Fibroblast of lung (primary cell): ENCODE data around the gene DLG3. TPM values are rescaled to one million over a fixed set of nuclear protein-coding genes. Genes with fewer than 3 reads are reported as not detected.

Source experiments
- DNase-seq, 2 donors: peaks; one replicate each; pipeline versions ENCODE4 v3.0.0 to v3.0.0-alpha.2; 2010; ENCODE audit warnings: low read depth in 2 of 2
- H2AFZ ChIP-seq: 2 replicates; pipeline ENCODE4 v1.5.1; 2012; ENCODE audit warnings: low read length, control low read depth, inconsistent platforms
- H3K27ac ChIP-seq: 2 replicates; pipeline ENCODE4 v1.5.1; 2011; ENCODE audit warnings: low read length, control low read depth; ENCODE audit not compliant: insufficient read depth
- H3K27me3 ChIP-seq: 2 replicates; pipeline ENCODE4 v1.5.1; 2011; ENCODE audit warnings: mild to moderate bottlenecking, low read length; ENCODE audit not compliant: control insufficient read depth, insufficient read depth
- H3K36me3 ChIP-seq: 2 replicates; pipeline ENCODE4 v1.5.1; 2011; ENCODE audit warnings: low read length; ENCODE audit not compliant: control insufficient read depth, insufficient read depth
- H3K4me1 ChIP-seq: 2 replicates; pipeline ENCODE4 v1.5.1; 2011; ENCODE audit warnings: low read length; ENCODE audit not compliant: control insufficient read depth, insufficient read depth; ENCODE audit errors: extremely low read depth
- H3K4me2 ChIP-seq: 2 replicates; pipeline ENCODE4 v1.5.1; 2011; ENCODE audit warnings: low read length, control low read depth; ENCODE audit not compliant: insufficient read depth; ENCODE audit errors: extremely low read depth
- H3K4me3 ChIP-seq, 4 experiments: fragments of 200-600 bp in 1 of 4; sonication (generic) in 1 of 4; replicated peaks in 1 of 4; 2 replicates each; pipeline ENCODE4 v1.5.1; 2011 to 2016; ENCODE audit warnings: low read length in 4 of 4, low read depth in 3 of 4, mild to moderate bottlenecking in 3 of 4, control low read depth in 2 of 4, inconsistent platforms in 1 of 4, mixed read lengths in 1 of 4; ENCODE audit not compliant: insufficient read depth in 1 of 4; ENCODE audit errors: control extremely low read depth in 1 of 4
- H3K79me2 ChIP-seq: 2 replicates; pipeline ENCODE4 v1.5.1; 2012; ENCODE audit warnings: mild to moderate bottlenecking, low read length, inconsistent platforms; ENCODE audit not compliant: control insufficient read depth, insufficient read depth
- H3K9ac ChIP-seq: 2 replicates; pipeline ENCODE4 v1.5.1; 2011; ENCODE audit warnings: mild to moderate bottlenecking, low read length, control low read depth; ENCODE audit not compliant: insufficient read depth
- H3K9me3 ChIP-seq: 2 replicates; pipeline ENCODE4 v1.5.1; 2012; ENCODE audit warnings: low read depth, low read length; ENCODE audit not compliant: control insufficient read depth, insufficient read depth
- H4K20me1 ChIP-seq: 2 replicates; pipeline ENCODE4 v1.5.1; 2011; ENCODE audit warnings: low read length; ENCODE audit not compliant: control insufficient read depth, insufficient read depth; ENCODE audit errors: extremely low read depth
- CTCF ChIP-seq, 2 donors: IDR thresholded peaks in 1 of 2; conservative IDR thresholded peaks in 1 of 2; 1 replicate in 1 of 2; 2 replicates in 1 of 2; pipeline ENCODE4 v1.5.1; 2011 to 2012; ENCODE audit warnings: low read length in 2 of 2, control low read depth in 1 of 2, inconsistent platforms in 1 of 2, low read depth in 1 of 2, mild to moderate bottlenecking in 1 of 2
- EZH2 ChIP-seq: IDR thresholded peaks from 2 replicates; pipeline ENCODE4 v1.5.1; 2012; ENCODE audit warnings: low read length, control low read depth, mild to moderate bottlenecking; ENCODE audit errors: missing control alignments
- polyA plus RNA-seq, 2 donors: library from polyadenylated mRNA; depleted of rRNA in 1 of 2; stranded (reverse) in 1 of 2; unstranded in 1 of 2; fragments of >200 nt; gene quantifications; 2 replicates each; pipeline ENCODE4 v1.2.1, GENCODE V29; 2011 to 2012; ENCODE audit warnings: missing spikeins in 1 of 2
- total RNA-seq: library from RNA; depleted of rRNA; stranded (reverse); fragments of >200 nt; gene quantifications from 2 replicates; pipeline ENCODE4 v1.2.1, GENCODE V29; 2014

The DLG3 gene
- total and polyA plus RNA-seq, 2 donors (not counting 1 experiment from before 2014, with no cell fraction given) = 21.0 to 24.6 TPM

GRCh38 chrX:70455366-70456202 lies 10.9 kb downstream of the DLG3 start:
- no peaks in the 10 kb centered on the region for H4K20me1 ChIP-seq
- H3K27ac ChIP-seq = no peak overlapping the region
- H2AFZ ChIP-seq = peak overlapping the region; percentile 17
- H3K36me3 ChIP-seq = no peaks in the 10 kb centered on the region
- no peak for DNase-seq
- H3K4me3 ChIP-seq = peak overlapping the region; percentile 41 to 62 (median 44)
- H3K27me3 ChIP-seq = no peaks in the 10 kb centered on the region
- peaks cover 4% of the 10 kb centered on the region for H3K4me1 ChIP-seq
- H3K9ac ChIP-seq = peak overlapping the region; percentile 20
- TF ChIP-seq CTCF (conservative IDR thresholded peaks at IDR 0.05 in 1 of 2, IDR thresholded peaks at IDR 0.05 in 1 of 2; ENCODE audit: low read depth in 1 of 2, low read length in 2 of 2) (no peak), EZH2 (no peak)
- H3K79me2 ChIP-seq = no peaks in the 10 kb centered on the region
- H3K4me2 ChIP-seq = peak overlapping the region; percentile 66
- no peaks in the 10 kb centered on the region for H3K9me3 ChIP-seq

- no peaks in the 10 kb centered on the region for H3K79me2 ChIP-seq
- H3K9ac ChIP-seq = no peak overlapping the region
- H3K4me3 ChIP-seq = peak overlapping the region; percentile 41 to 62 (median 44)
- no peak overlapping the region for H2AFZ ChIP-seq
- H3K27me3 ChIP-seq = no peaks in the 10 kb centered on the region
- peak overlapping the region; percentile 64 for H3K4me2 ChIP-seq
- H3K36me3 ChIP-seq = no peaks in the 10 kb centered on the region
- peaks cover 4% of the 10 kb centered on the region for H3K4me1 ChIP-seq
- TF ChIP-seq CTCF (conservative IDR thresholded peaks at IDR 0.05 in 1 of 2, IDR thresholded peaks at IDR 0.05 in 1 of 2; ENCODE audit: low read depth in 1 of 2, low read length in 2 of 2) = no peak
- TF ChIP-seq EZH2 = no peak
- no peaks in the 10 kb centered on the region for H4K20me1 ChIP-seq
- no peaks in the 10 kb centered on the region for H3K9me3 ChIP-seq
- H3K27ac ChIP-seq = no peak overlapping the region
- no peak for DNase-seq
Observed at GRCh38 chrX:70456256-70456655, 11.6 kb downstream of the DLG3 start.

GRCh38 chrX:70461026-70461425 lies 16.4 kb downstream of the DLG3 start:
- Histone ChIP-seq H3K4me2 (no peak overlapping the region), H3K4me1 (no peaks in the 10 kb centered on the region)
- no peak for DNase-seq

More at GRCh38 chrX:70461026-70461425, 16.4 kb downstream of the DLG3 start:
- Histone ChIP-seq H2AFZ (no peak overlapping the region), H3K27me3 (no peaks in the 10 kb centered on the region), H3K79me2 (no peaks in the 10 kb centered on the region), H3K9ac (no peak overlapping the region), H3K9me3 (no peaks in the 10 kb centered on the region), H4K20me1 (no peaks in the 10 kb centered on the region), H3K4me3 (no peak overlapping the region), H3K27ac (no peak overlapping the region), H3K36me3 (no peaks in the 10 kb centered on the region)
- TF ChIP-seq CTCF (conservative IDR thresholded peaks at IDR 0.05 in 1 of 2, IDR thresholded peaks at IDR 0.05 in 1 of 2; ENCODE audit: low read depth in 1 of 2, low read length in 2 of 2) (no peak), EZH2 (no peak)
